GM23338 (cell line): ENCODE measurements around the gene OSBPL3. TPM values are rescaled to one million over a fixed set of nuclear protein-coding genes. Genes with fewer than 3 reads are reported as not detected.

Experiments
- ATAC-seq: fragments of 200-7000 bp; cut with Tn5 transposase; 3 replicates; pipeline ENCODE4 v1.9.1; 2020
- DNase-seq: peaks from one replicate; pipeline ENCODE4 v3.0.0-alpha.2; 2015; ENCODE audit warnings: low spot score
- H2AFZ ChIP-seq: fragments of 200-600 bp; sonication (generic); 2 replicates; pipeline ENCODE4 v1.8.0; 2016; ENCODE audit warnings: antibody characterized with exemption, mild to moderate bottlenecking, moderate library complexity
- H3F3A ChIP-seq: fragments of 200-600 bp; sonication (generic); replicated peaks from 2 replicates; pipeline ENCODE4 v1.8.0; 2017; ENCODE audit warnings: antibody characterized with exemption, mixed run types, low read depth
- H3K27ac ChIP-seq: fragments of 200-600 bp; sonication (generic); 2 replicates; pipeline ENCODE4 v1.6.1; 2016; ENCODE audit warnings: low read depth
- H3K27me3 ChIP-seq: fragments of 200-600 bp; sonication (generic); 2 replicates; pipeline ENCODE4 v1.8.0; 2016; ENCODE audit warnings: mild to moderate bottlenecking, mixed run types, moderate library complexity; ENCODE audit not compliant: insufficient read depth
- H3K36me3 ChIP-seq: fragments of 200-600 bp; sonication (generic); 2 replicates; pipeline ENCODE4 v1.8.0; 2016; ENCODE audit warnings: mild to moderate bottlenecking; ENCODE audit not compliant: insufficient read depth
- H3K4me1 ChIP-seq: fragments of 200-600 bp; sonication (generic); 2 replicates; pipeline ENCODE4 v1.8.0; 2016; ENCODE audit warnings: mild to moderate bottlenecking, moderate library complexity; ENCODE audit not compliant: insufficient read depth
- H3K4me2 ChIP-seq: fragments of 200-600 bp; sonication (generic); 2 replicates; pipeline ENCODE4 v1.7.1; 2017; ENCODE audit warnings: mixed run types
- H3K4me3 ChIP-seq: fragments of 200-600 bp; sonication (generic); 2 replicates; pipeline ENCODE4 v1.6.1; 2016; ENCODE audit warnings: mixed run types
- H3K79me2 ChIP-seq: fragments of 200-600 bp; sonication (generic); replicated peaks from 2 replicates; pipeline ENCODE4 v1.8.0; 2017; ENCODE audit warnings: mild to moderate bottlenecking; ENCODE audit not compliant: insufficient read depth
- H3K9me2 ChIP-seq: fragments of 200-600 bp; sonication (generic); 2 replicates; pipeline ENCODE4 v1.8.0; 2017; ENCODE audit not compliant: insufficient read depth
- H4K20me1 ChIP-seq: fragments of 200-600 bp; sonication (generic); replicated peaks from 2 replicates; pipeline ENCODE4 v1.8.0; 2017; ENCODE audit warnings: mild to moderate bottlenecking; ENCODE audit not compliant: insufficient read depth
- H3K27ac Mint-ChIP-seq: 2 replicates; pipeline ENCODE4 v1.8.0; 2020; ENCODE audit warnings: inconsistent platforms, mild to moderate bottlenecking, moderate library complexity, mixed read lengths
- H3K27me3 Mint-ChIP-seq: 3 replicates; pipeline ENCODE4 v1.8.0; 2022; ENCODE audit warnings: low read depth, mild to moderate bottlenecking, moderate library complexity, mixed read lengths, inconsistent platforms; ENCODE audit not compliant: insufficient read depth, poor library complexity
- H3K36me3 Mint-ChIP-seq: 3 replicates; pipeline ENCODE4 v1.8.0; 2021; ENCODE audit warnings: low read depth, mild to moderate bottlenecking, inconsistent platforms, moderate library complexity, mixed read lengths
- H3K4me1 Mint-ChIP-seq: 3 replicates; pipeline ENCODE4 v1.8.0; 2020; ENCODE audit warnings: mild to moderate bottlenecking, inconsistent platforms, mixed read lengths
- H3K4me3 Mint-ChIP-seq: 3 replicates; pipeline ENCODE4 v1.8.0; 2021; ENCODE audit warnings: moderate library complexity, mild to moderate bottlenecking, inconsistent platforms, mixed read lengths
- H3K9me3 Mint-ChIP-seq: 3 replicates; pipeline ENCODE4 v1.8.0; 2020; ENCODE audit warnings: moderate library complexity, mild to moderate bottlenecking, inconsistent platforms, mixed read lengths
- JUNB ChIP-seq: IDR thresholded peaks from one replicate; pipeline ENCODE4 v1.6.1; 2016; ENCODE audit warnings: antibody characterized with exemption; ENCODE audit not compliant: unreplicated experiment
- NANOG ChIP-seq: IDR thresholded peaks from 2 replicates; pipeline ENCODE4 v1.6.1; 2016; ENCODE audit warnings: antibody characterized with exemption, borderline replicate concordance
- POLR2AphosphoS5 ChIP-seq: IDR thresholded peaks from 2 replicates; pipeline ENCODE4 v1.6.1; 2016; ENCODE audit warnings: antibody characterized with exemption, low read depth
- ZNF462 ChIP-seq: fragments of 250-450 bp; sonication (Bioruptor Pico); IDR thresholded peaks from 2 replicates; pipeline ENCODE4 v1.5.0; 2020; ENCODE audit warnings: mild to moderate bottlenecking, moderate library complexity
- polyA plus RNA-seq: library from polyadenylated mRNA; unstranded; fragments of >200 nt; fragmentation: Nextera tagmentation; extraction: Ambion mirVana; gene quantifications from 2 replicates; pipeline ENCODE4 v1.2.1, GENCODE V29; 2016
- total RNA-seq: library from RNA; depleted of rRNA; stranded (reverse); fragments of >200 nt; shearing (Covaris generic); gene quantifications from 2 replicates; pipeline ENCODE4 v1.2.3, GENCODE V29; 2014
- TF ChIP-seq, protein P1 (sequence below): IDR thresholded peaks from 2 replicates; pipeline ENCODE4 v1.6.1; 2016; ENCODE audit warnings: antibody characterized with exemption

OSBPL3 gene
- total and polyA plus RNA-seq, 2 experiments from 2014 or later: 7.2 to 15.7 TPM

GRCh38 chr7:24942226-24942625 is 37.8 kb downstream of the OSBPL3 start:
- Histone ChIP-seq H3K27me3 (no peaks in the 10 kb centered on the region), H4K20me1 (0 out of 2 replicates have a peak, but pooled peaks cover 3% of the 10 kb centered on the region), H2AFZ (no peak overlapping the region), H3K9me2 (no peaks in the 10 kb centered on the region), H3F3A (no peaks in the 10 kb centered on the region), H3K27ac (no peak overlapping the region), H3K36me3 (no peaks in the 10 kb centered on the region), H3K4me3 (no peak overlapping the region), H3K4me2 (peak overlapping the region; percentile 29; the same call in 1 of the 2 replicates), H3K79me2 (peaks cover 25% of the 10 kb centered on the region), H3K4me1 (peaks cover 5% of the 10 kb centered on the region; the same call in 1 of the 2 replicates)
- ATAC-seq (peak; percentile 59), DNase-seq (peak; percentile 31)
- H3K4me1 Mint-ChIP-seq: peaks cover 9% of the 10 kb centered on the region
- H3K27ac Mint-ChIP-seq: no peak overlapping the region
- H3K4me3 Mint-ChIP-seq: no peak overlapping the region
- no peaks in the 10 kb centered on the region for H3K9me3 Mint-ChIP-seq
- TF ChIP-seq NANOG (no peak), ZNF462 (CRISPR knock-in tag) (peak; percentile 43; the same call in 1 of the 2 replicates)
- H3K27me3 Mint-ChIP-seq: no peaks in the 10 kb centered on the region
- H3K36me3 Mint-ChIP-seq: no peaks in the 10 kb centered on the region

DNA sequence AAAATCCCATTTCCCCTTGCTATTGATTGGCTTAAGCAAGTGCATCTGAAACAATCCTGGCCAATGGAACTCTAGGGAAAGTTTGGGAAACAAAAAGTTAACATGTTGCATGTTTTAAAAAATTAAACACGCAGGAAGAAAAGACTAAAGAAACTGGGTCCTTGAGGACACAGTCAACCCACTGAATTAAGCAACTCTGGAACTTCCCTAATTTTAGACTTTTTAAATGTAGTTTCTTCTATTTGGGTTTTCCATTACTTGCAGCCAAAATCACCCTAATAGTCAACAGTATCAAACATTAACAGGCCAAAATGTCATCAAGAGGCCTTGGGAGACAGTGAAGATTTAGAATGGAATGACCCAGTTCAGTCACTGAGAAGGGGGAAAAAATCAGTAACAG is 40.6 kb downstream of the OSBPL3 start:
- DNase-seq (no peak), ATAC-seq (no peak)
- Histone ChIP-seq H2AFZ (no peak overlapping the region), H3K9me2 (no peaks in the 10 kb centered on the region), H3K4me2 (no peak overlapping the region), H3K79me2 (peaks cover 31% of the 10 kb centered on the region), H3K4me1 (peaks cover 17% of the 10 kb centered on the region), H4K20me1 (no peaks in the 10 kb centered on the region), H3K27ac (no peak overlapping the region), H3K27me3 (no peaks in the 10 kb centered on the region), H3K36me3 (no peaks in the 10 kb centered on the region), H3K4me3 (no peak overlapping the region), H3F3A (no peaks in the 10 kb centered on the region)
- H3K36me3 Mint-ChIP-seq: peaks cover 3% of the 10 kb centered on the region; the same call in 2 of the 3 replicates
- no peaks in the 10 kb centered on the region for H3K27me3 Mint-ChIP-seq
- H3K27ac Mint-ChIP-seq: no peak overlapping the region
- peaks cover 3% of the 10 kb centered on the region; the same call in 1 of the 3 replicates for H3K9me3 Mint-ChIP-seq
- no peak overlapping the region for H3K4me3 Mint-ChIP-seq
- H3K4me1 Mint-ChIP-seq: peaks cover 15% of the 10 kb centered on the region
- TF ChIP-seq POLR2AphosphoS5: no peak
- TF ChIP-seq, protein P1, sequence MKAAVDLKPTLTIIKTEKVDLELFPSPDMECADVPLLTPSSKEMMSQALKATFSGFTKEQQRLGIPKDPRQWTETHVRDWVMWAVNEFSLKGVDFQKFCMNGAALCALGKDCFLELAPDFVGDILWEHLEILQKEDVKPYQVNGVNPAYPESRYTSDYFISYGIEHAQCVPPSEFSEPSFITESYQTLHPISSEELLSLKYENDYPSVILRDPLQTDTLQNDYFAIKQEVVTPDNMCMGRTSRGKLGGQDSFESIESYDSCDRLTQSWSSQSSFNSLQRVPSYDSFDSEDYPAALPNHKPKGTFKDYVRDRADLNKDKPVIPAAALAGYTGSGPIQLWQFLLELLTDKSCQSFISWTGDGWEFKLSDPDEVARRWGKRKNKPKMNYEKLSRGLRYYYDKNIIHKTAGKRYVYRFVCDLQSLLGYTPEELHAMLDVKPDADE: no peak
- no peak for TF ChIP-seq ZNF462 (CRISPR knock-in tag)
- TF ChIP-seq JUNB: no peak
